Type B pancreatic cell (in vitro differentiated cells): ENCODE results near the gene KCNQ5. TPM values are rescaled to one million over a fixed set of nuclear protein-coding genes. Genes with fewer than 3 reads are reported as not detected.

Experiments
- DNase-seq: peaks from one replicate; pipeline ENCODE4 v3.0.0; 2021; ENCODE audit warnings: mixed read lengths; ENCODE audit not compliant: unreplicated experiment; ENCODE audit errors: extremely low spot score
- H3K27ac Mint-ChIP-seq: 2 replicates; pipeline ENCODE4 v1.8.0; 2021; ENCODE audit warnings: mild to moderate bottlenecking, mixed read lengths
- H3K27me3 Mint-ChIP-seq: 2 replicates; pipeline ENCODE4 v1.8.0; 2021; ENCODE audit warnings: mixed read lengths
- H3K36me3 Mint-ChIP-seq: 2 replicates; pipeline ENCODE4 v1.8.0; 2021; ENCODE audit warnings: mixed read lengths
- H3K4me1 Mint-ChIP-seq: one replicate; pipeline ENCODE4 v1.8.0; 2021; ENCODE audit warnings: mixed read lengths; ENCODE audit not compliant: unreplicated experiment
- H3K4me3 Mint-ChIP-seq: 2 replicates; pipeline ENCODE4 v1.8.0; 2021; ENCODE audit warnings: mild to moderate bottlenecking, mixed read lengths
- H3K9me3 Mint-ChIP-seq: 2 replicates; pipeline ENCODE4 v1.8.0; 2021; ENCODE audit warnings: mixed read lengths
- CTCF ChIP-seq: fragments of 200-600 bp; sonication (generic); conservative IDR thresholded peaks from 2 replicates; pipeline ENCODE4 v1.5.0; 2021; ENCODE audit warnings: antibody characterized with exemption, mild to moderate bottlenecking
- total RNA-seq: library from RNA; stranded (reverse); gene quantifications from 2 replicates; pipeline ENCODE4 v1.2.1, GENCODE V29; 2021; ENCODE audit warnings: low replicate concordance

Gene KCNQ5
- total RNA-seq, 1 donor from 2014 or later: 1.7 TPM

DNA sequence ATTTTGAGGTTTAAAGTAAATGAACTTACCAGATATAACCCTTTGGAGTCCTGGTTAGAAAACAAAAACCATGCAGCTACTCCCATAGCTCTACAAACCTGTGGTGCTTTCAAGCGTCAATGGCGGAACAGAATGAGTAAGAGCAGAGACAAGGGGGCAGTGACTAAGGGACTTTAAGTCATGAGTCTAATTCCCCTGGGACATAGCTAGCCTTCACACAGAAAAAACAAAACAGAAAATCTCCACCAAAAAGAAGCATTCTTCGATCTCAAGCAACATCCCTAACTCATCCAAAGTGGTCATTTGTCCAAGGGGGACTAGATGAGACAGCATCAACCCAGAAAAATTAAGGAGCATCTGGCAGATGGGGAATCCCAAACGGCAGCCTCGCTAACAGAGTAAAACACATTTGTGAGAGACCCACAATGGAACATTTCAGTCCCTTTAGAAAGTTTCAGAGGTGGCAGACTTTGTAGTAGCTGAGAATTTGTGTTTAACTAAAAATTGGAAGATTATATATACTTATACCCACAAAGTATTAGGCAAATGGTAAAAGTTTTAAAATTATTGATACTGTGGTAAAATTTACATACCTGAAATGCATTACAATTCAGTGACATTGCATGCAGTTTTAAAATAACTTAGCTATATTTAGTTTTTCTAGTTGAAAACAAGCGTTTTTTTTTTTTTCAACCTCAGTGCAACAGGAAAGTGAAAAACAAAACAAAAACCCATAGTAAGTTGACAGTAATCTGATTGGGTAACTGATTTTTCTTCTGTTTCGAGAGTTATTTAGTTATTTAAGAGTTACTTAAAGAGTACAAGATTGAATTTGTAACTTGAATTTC is 67.5 kb downstream of the KCNQ5 start:
- Mint-ChIP-seq H3K9me3 (no peaks in the 10 kb centered on the region), H3K27me3 (no peaks in the 10 kb centered on the region), H3K36me3 (no peaks in the 10 kb centered on the region), H3K4me3 (no peak overlapping the region), H3K4me1 (no peaks in the 10 kb centered on the region), H3K27ac (no peak overlapping the region)
- no peak for DNase-seq
- TF ChIP-seq CTCF: no peak

- DNase-seq: no peak
These were observed 69.4 kb downstream of the KCNQ5 start for GRCh38 chr6:72691249-72691648.

DNA sequence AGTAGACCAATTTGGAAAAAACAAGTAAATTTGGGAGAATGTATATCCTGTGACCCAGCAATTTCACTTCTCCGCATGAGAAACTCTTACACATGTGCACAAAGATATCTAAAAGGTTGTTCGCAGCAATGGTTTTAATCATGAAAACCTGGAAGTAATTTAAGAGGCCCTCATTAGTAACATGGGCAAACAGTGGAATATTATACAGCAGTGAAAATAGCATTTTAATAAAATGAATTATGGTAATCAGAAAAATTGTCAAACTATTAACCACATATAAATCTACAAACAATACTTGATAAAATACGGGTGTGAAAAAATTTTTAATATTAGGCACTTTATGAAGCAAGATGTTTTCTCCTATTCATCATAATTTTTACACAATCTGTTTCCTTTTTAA is 74.2 kb downstream of the KCNQ5 start:
- no peaks in the 10 kb centered on the region for H3K27me3 Mint-ChIP-seq
- no peak overlapping the region for H3K27ac Mint-ChIP-seq
- no peaks in the 10 kb centered on the region for H3K9me3 Mint-ChIP-seq
- no peaks in the 10 kb centered on the region for H3K36me3 Mint-ChIP-seq
- DNase-seq: no peak
- no peak overlapping the region for H3K4me3 Mint-ChIP-seq
- H3K4me1 Mint-ChIP-seq: no peaks in the 10 kb centered on the region
- TF ChIP-seq CTCF: no peak

More at GRCh38 chr6:72691249-72691648, 69.4 kb downstream of the KCNQ5 start:
- H3K4me3 Mint-ChIP-seq: no peak overlapping the region
- no peak for TF ChIP-seq CTCF
- H3K9me3 Mint-ChIP-seq: no peaks in the 10 kb centered on the region
- no peaks in the 10 kb centered on the region for H3K4me1 Mint-ChIP-seq
- H3K27me3 Mint-ChIP-seq: no peaks in the 10 kb centered on the region
- H3K27ac Mint-ChIP-seq: no peak overlapping the region
- H3K36me3 Mint-ChIP-seq: no peaks in the 10 kb centered on the region

DNA sequence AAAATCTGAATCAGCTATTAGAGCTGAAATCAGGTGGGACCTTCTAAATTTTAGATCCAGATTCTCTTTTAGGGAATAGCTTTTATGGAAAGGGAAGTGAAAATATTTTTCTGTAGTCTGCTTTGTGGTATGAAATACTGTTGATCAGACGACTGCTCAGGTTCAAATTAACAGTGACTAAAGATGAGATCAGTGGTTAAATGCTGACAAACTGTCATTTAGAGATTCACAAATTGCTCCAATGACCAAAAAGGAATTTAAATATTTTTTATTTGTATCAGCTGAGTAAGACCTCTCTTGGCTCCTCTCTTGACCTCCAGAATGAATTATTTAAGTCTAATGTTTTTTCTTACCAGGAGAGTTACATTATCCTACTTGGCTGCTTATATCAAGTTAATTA is 77.3 kb downstream of the KCNQ5 start:
- DNase-seq: no peak
- Mint-ChIP-seq H3K27me3 (no peaks in the 10 kb centered on the region), H3K4me1 (no peaks in the 10 kb centered on the region), H3K9me3 (no peaks in the 10 kb centered on the region), H3K4me3 (no peak overlapping the region), H3K27ac (no peak overlapping the region), H3K36me3 (no peaks in the 10 kb centered on the region)
- no peak for TF ChIP-seq CTCF

- Mint-ChIP-seq H3K4me3 (no peak overlapping the region), H3K4me1 (no peaks in the 10 kb centered on the region), H3K27me3 (no peaks in the 10 kb centered on the region), H3K9me3 (no peaks in the 10 kb centered on the region), H3K36me3 (no peaks in the 10 kb centered on the region), H3K27ac (no peak overlapping the region)
- DNase-seq: no peak
- TF ChIP-seq CTCF: no peak
These were observed 80.6 kb downstream of the KCNQ5 start for GRCh38 chr6:72702421-72702820.
